Coronary artery (tissue), 2 donors: Measurements from ENCODE around the gene WDTC1.

Experiments
- DNase-seq: peaks from one replicate; pipeline ENCODE4 v3.0.0-alpha.2; 2017; ENCODE audit warnings: low spot score
- H3K27ac ChIP-seq, 2 donors: fragments of 200-600 bp; sonication (generic); one replicate each; pipeline ENCODE4 v1.5.1; 2016 to 2019
- H3K4me3 ChIP-seq: fragments of 200-600 bp; sonication (generic); 2 replicates; pipeline ENCODE4 v1.5.1; 2016; ENCODE audit warnings: mild to moderate bottlenecking, moderate library complexity
- TF ChIP-seq, protein P1 (sequence below): fragments of 200-600 bp; sonication (generic); IDR thresholded peaks from one replicate; pipeline ENCODE4 v1.5.1; 2019; ENCODE audit warnings: antibody characterized with exemption

WDTC1 gene

DNA sequence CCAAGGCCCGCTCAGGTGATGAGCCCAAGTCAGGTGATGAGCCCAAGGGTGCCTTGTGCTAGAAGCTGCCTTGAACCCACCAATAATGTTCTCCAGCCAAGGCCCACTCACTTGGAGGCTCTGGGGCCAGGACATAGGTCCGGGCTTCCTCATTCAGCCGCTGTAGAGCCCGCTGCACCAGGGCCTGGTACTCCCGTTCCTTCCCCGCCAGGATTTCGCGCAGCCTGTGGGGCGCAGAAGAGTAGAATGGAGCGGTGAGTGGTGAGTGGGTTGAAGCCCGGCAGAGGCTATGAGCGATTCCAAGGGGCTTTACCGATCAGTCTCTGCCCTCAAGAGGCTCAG, 121.8 kb downstream of the WDTC1 start:
- TF ChIP-seq, protein P1, sequence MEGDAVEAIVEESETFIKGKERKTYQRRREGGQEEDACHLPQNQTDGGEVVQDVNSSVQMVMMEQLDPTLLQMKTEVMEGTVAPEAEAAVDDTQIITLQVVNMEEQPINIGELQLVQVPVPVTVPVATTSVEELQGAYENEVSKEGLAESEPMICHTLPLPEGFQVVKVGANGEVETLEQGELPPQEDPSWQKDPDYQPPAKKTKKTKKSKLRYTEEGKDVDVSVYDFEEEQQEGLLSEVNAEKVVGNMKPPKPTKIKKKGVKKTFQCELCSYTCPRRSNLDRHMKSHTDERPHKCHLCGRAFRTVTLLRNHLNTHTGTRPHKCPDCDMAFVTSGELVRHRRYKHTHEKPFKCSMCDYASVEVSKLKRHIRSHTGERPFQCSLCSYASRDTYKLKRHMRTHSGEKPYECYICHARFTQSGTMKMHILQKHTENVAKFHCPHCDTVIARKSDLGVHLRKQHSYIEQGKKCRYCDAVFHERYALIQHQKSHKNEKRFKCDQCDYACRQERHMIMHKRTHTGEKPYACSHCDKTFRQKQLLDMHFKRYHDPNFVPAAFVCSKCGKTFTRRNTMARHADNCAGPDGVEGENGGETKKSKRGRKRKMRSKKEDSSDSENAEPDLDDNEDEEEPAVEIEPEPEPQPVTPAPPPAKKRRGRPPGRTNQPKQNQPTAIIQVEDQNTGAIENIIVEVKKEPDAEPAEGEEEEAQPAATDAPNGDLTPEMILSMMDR, result no peak
- DNase-seq, result no peak
- no peak overlapping the region for H3K27ac ChIP-seq

DNA sequence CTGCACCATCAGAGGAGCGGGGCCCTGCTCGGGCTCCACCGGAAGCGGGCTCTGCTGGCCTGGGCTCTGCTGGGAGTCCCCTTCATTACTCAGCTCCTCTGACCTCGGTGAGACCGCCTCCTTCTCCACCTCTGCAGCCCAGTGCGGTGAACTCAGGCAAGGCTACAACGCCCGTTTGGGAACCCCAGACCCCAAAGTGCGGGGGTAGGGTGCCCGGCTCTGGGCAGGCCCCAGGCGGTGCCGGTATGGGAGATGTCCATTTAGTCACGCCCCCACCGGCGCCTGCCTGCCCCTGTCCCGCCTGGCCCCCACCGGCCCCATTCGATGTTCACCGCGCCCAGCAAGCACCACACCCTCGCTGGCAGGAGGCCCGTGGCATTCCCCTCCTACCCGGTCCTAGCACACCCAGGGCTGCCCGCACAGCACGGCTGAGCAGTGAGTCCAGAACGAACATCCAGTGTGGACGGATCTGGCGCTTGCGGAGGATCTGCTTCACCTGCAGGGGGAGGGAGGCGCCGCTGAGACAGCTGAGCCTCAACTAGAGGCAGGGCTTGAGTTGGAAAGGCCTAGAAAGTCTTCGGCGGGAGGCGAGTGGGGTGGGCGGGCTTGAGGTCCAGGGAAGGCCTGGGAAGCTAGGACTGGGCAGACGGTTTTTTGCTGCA, 122.3 kb downstream of the WDTC1 start:
- DNase-seq, result no peak
- TF ChIP-seq, protein P1, result no peak
- Histone ChIP-seq H3K4me3 (no peak overlapping the region), H3K27ac (peak overlapping the region in 1 of 2 donors; percentile 16)

More for the DNA sequence above, 121.8 kb downstream of the WDTC1 start:
- no peak overlapping the region for H3K4me3 ChIP-seq

DNA sequence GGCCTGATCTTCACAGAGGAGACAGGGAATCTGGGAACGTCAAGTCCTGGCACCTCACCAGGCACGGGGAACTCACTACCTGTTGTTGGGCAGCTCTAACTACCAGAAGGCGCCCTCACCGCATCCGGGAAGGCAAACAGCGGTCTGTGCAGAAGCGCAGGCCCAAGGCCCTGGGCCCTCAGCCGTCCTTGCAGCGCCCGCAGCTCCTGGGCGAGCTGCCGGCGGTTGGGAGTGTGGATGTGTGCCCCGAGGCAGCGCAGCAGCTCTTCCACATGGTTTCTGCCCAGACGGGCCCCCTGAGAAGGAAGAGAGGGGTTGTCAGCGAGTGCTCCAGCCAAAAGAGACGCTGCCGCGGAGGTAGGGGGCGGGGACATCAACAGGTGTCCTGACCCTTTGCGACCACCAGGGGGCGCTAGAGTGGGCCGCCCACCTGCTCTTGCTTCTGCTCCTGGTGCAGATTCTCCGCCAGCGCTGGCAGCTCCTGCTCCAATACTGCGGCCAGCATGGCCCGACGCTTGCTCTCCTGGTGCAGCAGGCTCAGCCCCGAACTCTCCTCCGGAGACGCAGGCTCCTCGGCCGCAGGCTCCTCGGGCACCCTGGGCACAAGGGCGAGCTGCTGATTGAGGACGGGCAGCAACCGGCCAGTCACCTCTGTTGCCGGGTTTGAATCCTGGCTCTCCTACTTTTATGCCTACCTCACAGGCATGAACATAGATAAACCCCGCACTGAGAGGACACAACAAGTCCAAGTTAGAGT, 123.0 kb downstream of the WDTC1 start:
- DNase-seq, result no peak
- H3K4me3 ChIP-seq, result no peak overlapping the region
- TF ChIP-seq, protein P1, result peak; percentile 94
- H3K27ac ChIP-seq, result peak overlapping the region in 1 of 2 donors; percentile 16
